SU-DHL-6 (cell line): ENCODE measurements around the gene BRAT1.
"Not testable (repeated sequence)": the region's sequence is repeated elsewhere in the genome, so short reads cannot be mapped to it uniquely, and the experiment has no call there.

Experiments
- H2AFZ ChIP-seq: fragments of 200-600 bp; sonication (generic); 2 replicates; pipeline ENCODE4 v1.6.1; 2014; ENCODE audit warnings: low read depth, mild to moderate bottlenecking, moderate library complexity, mixed read lengths, antibody characterized with exemption, low read length; ENCODE audit not compliant: severe bottlenecking
- H3F3A ChIP-seq: fragments of 200-600 bp; shearing (Covaris generic); 2 replicates; pipeline ENCODE4 v1.6.0; 2016; ENCODE audit warnings: antibody characterized with exemption, mild to moderate bottlenecking; ENCODE audit not compliant: insufficient read depth
- H3K27ac ChIP-seq: fragments of 200-600 bp; sonication (generic); 2 replicates; pipeline ENCODE4 v1.5.1; 2016; ENCODE audit warnings: low read depth, mild to moderate bottlenecking, low read length, moderate library complexity, mixed read lengths
- H3K27me3 ChIP-seq: fragments of 200-600 bp; sonication (generic), shearing (Covaris generic); 2 replicates; pipeline ENCODE4 v1.6.0; 2014; ENCODE audit warnings: mild to moderate bottlenecking, low read length
- H3K36me3 ChIP-seq: fragments of 200-600 bp; sonication (generic); 2 replicates; pipeline ENCODE4 v1.6.1; 2014; ENCODE audit warnings: mild to moderate bottlenecking, low read length, mixed read lengths
- H3K4me2 ChIP-seq: fragments of 300-600, 200-600 bp; shearing (Covaris generic), sonication (generic); 2 replicates; pipeline ENCODE4 v1.6.0; 2014; ENCODE audit warnings: low read length, low read depth, mild to moderate bottlenecking; ENCODE audit not compliant: poor library complexity, severe bottlenecking
- H3K4me3 ChIP-seq: fragments of 200-600 bp; sonication (generic); 2 replicates; pipeline ENCODE4 v1.5.1; 2014; ENCODE audit warnings: antibody characterized with exemption, low read length, mild to moderate bottlenecking, mixed read lengths; ENCODE audit not compliant: insufficient read depth, poor library complexity, severe bottlenecking
- H3K79me2 ChIP-seq: fragments of 200-600 bp; sonication (generic); 2 replicates; pipeline ENCODE4 v1.6.1; 2014; ENCODE audit warnings: mild to moderate bottlenecking, low read length, moderate library complexity; ENCODE audit not compliant: insufficient read depth
- H3K9ac ChIP-seq: fragments of 200-600 bp; sonication (generic); 2 replicates; pipeline ENCODE4 v1.7.0; 2014; ENCODE audit warnings: mild to moderate bottlenecking, low read length
- H3K9me2 ChIP-seq: fragments of 200-600 bp; sonication (generic); replicated peaks from 2 replicates; pipeline ENCODE4 v1.6.1; 2014; ENCODE audit warnings: low read length; ENCODE audit not compliant: insufficient read depth
- H3K9me3 ChIP-seq: fragments of 200-600 bp; sonication (generic); 2 replicates; pipeline ENCODE4 v1.6.1; 2014; ENCODE audit warnings: low read length, mixed read lengths; ENCODE audit not compliant: insufficient read depth
- H4K20me1 ChIP-seq: fragments of 200-600 bp; sonication (generic); 2 replicates; pipeline ENCODE4 v1.6.1; 2014; ENCODE audit warnings: low read depth, mild to moderate bottlenecking, antibody characterized with exemption, low read length, moderate library complexity, mixed read lengths
- CTCF ChIP-seq: fragments of 200-600 bp; sonication (generic); IDR thresholded peaks from one replicate; pipeline ENCODE4 v1.5.1; 2017; ENCODE audit warnings: antibody characterized with exemption, mild to moderate bottlenecking, low read length, moderate library complexity; ENCODE audit not compliant: insufficient read depth, poor library complexity, severe bottlenecking
- EZH2phosphoT487 ChIP-seq: fragments of 200-600 bp; sonication (generic), shearing (Covaris generic); conservative IDR thresholded peaks from 2 replicates; pipeline ENCODE4 v1.6.1; 2018; ENCODE audit warnings: mild to moderate bottlenecking, antibody characterized with exemption, low read length, moderate library complexity, mixed read lengths

BRAT1 gene

DNA sequence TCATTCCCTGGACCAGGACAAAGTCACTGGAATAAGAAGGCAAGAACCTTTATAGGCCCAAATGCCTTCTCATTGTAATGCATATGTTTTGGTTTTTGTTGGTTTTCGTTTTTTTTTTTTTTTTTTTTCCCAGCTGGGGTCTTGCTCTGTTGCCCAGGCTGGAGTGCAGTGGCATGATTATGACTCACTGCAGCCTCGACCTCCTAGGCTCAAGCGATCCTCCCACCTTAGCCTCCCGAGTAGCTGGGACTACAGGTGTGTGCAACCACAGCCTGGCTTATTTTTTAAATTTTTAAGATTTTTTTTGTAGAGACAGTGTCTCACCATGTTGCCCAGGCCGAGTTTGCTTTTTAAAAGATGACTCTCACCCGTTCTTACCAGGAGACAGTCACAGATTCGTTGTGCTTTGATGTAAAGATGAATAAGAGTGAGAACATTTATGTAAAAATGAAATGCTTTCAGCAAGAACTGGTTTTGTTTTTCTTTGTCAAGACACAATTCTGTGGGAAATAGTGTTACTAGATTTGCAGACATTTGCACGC, 11.1 kb upstream of the BRAT1 start:
- no peaks in the 10 kb centered on the region for H3K36me3 ChIP-seq
- H3K4me2 ChIP-seq, result no peak overlapping the region

DNA sequence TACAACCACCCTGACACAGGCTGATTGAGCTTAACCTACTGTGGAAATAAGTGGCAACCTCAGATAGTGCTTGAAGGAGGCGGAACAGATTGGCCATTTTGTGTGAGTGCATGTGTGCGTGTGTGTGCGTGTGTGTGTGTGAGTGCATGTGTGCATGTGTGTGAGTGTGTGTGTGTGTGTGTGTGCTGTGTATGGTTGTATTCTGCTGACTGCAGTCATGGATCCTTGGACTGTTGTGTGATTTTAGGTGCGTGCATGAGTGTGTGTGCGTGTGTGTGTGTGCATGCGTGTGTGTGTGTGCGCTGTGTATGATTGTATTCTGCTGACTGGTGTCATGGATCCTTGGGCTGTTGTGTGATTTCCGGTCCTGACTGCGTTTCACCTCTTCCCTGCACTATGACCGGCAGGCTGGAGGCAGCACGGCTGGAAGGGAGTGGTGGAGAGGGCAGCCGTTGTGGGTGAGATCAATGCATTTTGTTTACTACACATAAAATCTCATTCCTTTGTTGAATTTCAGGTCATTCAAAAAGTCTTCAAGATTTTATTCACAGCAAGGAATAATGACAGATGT, 9.7 kb upstream of the BRAT1 start:
- no peak overlapping the region for H3K4me2 ChIP-seq
- H3K27me3 ChIP-seq, result no peaks in the 10 kb centered on the region
- H3K9me3 ChIP-seq, result no peaks in the 10 kb centered on the region
- H3K79me2 ChIP-seq, result no peaks in the 10 kb centered on the region
- H3K4me3 ChIP-seq, result no peak overlapping the region
- no peak overlapping the region for H3K9ac ChIP-seq
- H3K27ac ChIP-seq, result no peak overlapping the region
- H2AFZ ChIP-seq, result no peak overlapping the region
- no peaks in the 10 kb centered on the region for H3K36me3 ChIP-seq
- TF ChIP-seq CTCF, result no peak
- TF ChIP-seq EZH2phosphoT487, result no peak
- H4K20me1 ChIP-seq, result no peaks in the 10 kb centered on the region
- no peaks in the 10 kb centered on the region for H3K9me2 ChIP-seq
- H3F3A ChIP-seq, result no peaks in the 10 kb centered on the region; the same call in 1 of the 2 replicates

More for the DNA sequence above, 11.1 kb upstream of the BRAT1 start:
- TF ChIP-seq CTCF (no peak), EZH2phosphoT487 (no peak)
- Histone ChIP-seq H3K9me2 (no peaks in the 10 kb centered on the region), H3F3A (no peaks in the 10 kb centered on the region; the same call in 1 of the 2 replicates), H2AFZ (no peak overlapping the region), H3K9me3 (no peaks in the 10 kb centered on the region), H3K27me3 (no peaks in the 10 kb centered on the region), H3K27ac (no peak overlapping the region), H3K79me2 (no peaks in the 10 kb centered on the region), H3K4me3 (no peak overlapping the region), H3K9ac (no peak overlapping the region), H4K20me1 (no peaks in the 10 kb centered on the region)

GRCh38 chr7:2563955-2564354, 8.6 kb upstream of the BRAT1 start:
- H3K36me3 ChIP-seq, H3K27me3 ChIP-seq, H3F3A ChIP-seq, H3K27ac ChIP-seq, H4K20me1 ChIP-seq, H3K4me2 ChIP-seq, H3K9me3 ChIP-seq, H3K79me2 ChIP-seq, H3K9me2 ChIP-seq, H3K9ac ChIP-seq, H3K4me3 ChIP-seq, H2AFZ ChIP-seq: not testable (repeated sequence)

- TF ChIP-seq CTCF, result no peak
- TF ChIP-seq EZH2phosphoT487, result no peak
- Histone ChIP-seq H3K27me3 (no peaks in the 10 kb centered on the region), H3K79me2 (peaks cover 5% of the 10 kb centered on the region; the same call in 1 of the 2 replicates), H3K9ac (peak overlapping the region; percentile 49), H3K27ac (no peak overlapping the region), H3K9me3 (no peaks in the 10 kb centered on the region), H3K9me2 (no peaks in the 10 kb centered on the region), H3K4me2 (peak overlapping the region; percentile 58), H4K20me1 (no peaks in the 10 kb centered on the region), H3K4me3 (peak overlapping the region; percentile 68), H3K36me3 (no peaks in the 10 kb centered on the region), H3F3A (peaks cover 3% of the 10 kb centered on the region; the same call in 1 of the 2 replicates), H2AFZ (peak overlapping the region; percentile 80)
Measured at GRCh38 chr7:2559283-2559950, 4.1 kb upstream of the BRAT1 start.
